Glomerular endothelial cell (primary cell): Measurements from ENCODE around the gene ARHGEF7. TPM values are rescaled to one million over a fixed set of nuclear protein-coding genes. Genes with fewer than 3 reads are reported as not detected.

Experiments used
- DNase-seq: peaks from one replicate; pipeline ENCODE4 v3.0.0-alpha.2; 2011; ENCODE audit warnings: low read depth, low spot score; ENCODE audit errors: extremely low read depth
- total RNA-seq: library from RNA; depleted of rRNA; stranded (reverse); fragments of >200 nt; gene quantifications from 2 replicates; pipeline ENCODE4 v1.2.3, GENCODE V29; 2015

ARHGEF7 gene
- total RNA-seq, 1 donor from 2014 or later = 197 TPM

DNA sequence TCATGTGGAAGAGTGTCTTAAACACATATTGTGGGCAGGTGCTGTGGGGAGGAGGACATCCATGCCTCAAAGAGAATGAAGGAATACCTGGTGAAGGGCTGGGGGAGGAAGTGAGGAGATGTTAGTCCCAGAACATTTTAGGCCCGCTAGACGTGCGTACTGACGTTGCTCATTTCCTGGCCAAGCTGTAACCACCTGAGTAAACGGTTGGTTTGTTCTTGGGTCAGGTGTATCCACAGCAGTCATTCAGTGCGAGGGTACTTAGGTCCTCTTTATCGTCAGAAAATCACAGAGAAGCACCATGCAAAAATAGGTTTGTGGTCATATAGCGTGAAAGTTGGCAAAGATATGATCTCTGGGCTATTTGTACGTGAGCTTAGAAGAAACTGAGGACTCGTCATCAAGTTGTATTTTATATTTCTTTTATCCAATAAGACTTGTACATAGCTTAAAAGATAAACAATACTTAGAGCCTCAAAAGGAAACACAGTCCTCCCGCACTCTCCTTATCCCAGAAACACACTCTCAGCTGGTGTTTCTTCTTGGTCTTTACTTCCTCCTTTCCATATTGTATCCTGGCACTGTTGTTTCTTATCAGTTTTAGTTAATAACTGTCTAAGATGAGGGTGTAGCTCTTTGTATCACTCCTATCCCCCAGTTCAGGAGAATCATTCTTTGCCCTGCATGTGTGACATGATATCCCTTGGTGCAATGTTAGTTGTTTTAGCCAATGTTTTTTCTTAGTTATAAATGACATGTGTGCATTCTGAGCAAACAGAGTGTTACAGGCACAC lies 52.0 kb downstream of the ARHGEF7 start:
- no peak for DNase-seq

GRCh38 chr13:111168107-111168506 lies 53.0 kb downstream of the ARHGEF7 start:
- no peak for DNase-seq

GRCh38 chr13:111171112-111171511 lies 56.0 kb downstream of the ARHGEF7 start:
- no peak for DNase-seq

DNA sequence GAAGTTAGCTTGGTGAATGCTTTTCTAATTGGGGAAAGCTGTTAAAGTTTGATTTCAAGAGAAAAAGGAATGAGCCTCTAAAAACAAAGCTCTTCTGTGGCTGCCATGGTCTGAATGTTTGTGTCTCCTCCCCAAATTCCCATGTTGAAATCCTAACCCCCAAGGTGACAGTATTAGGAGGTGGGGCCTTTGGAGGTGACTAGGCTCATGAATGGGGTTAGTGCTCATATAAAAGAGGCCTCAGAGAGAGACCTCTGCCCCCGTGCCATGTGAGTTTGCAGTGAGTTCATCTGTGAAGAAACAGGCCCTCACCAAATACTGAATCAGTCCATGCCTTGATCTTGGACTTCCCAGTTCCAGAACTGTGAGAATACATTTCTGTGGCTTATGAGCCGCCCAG lies 56.5 kb downstream of the ARHGEF7 start:
- no peak for DNase-seq

DNA sequence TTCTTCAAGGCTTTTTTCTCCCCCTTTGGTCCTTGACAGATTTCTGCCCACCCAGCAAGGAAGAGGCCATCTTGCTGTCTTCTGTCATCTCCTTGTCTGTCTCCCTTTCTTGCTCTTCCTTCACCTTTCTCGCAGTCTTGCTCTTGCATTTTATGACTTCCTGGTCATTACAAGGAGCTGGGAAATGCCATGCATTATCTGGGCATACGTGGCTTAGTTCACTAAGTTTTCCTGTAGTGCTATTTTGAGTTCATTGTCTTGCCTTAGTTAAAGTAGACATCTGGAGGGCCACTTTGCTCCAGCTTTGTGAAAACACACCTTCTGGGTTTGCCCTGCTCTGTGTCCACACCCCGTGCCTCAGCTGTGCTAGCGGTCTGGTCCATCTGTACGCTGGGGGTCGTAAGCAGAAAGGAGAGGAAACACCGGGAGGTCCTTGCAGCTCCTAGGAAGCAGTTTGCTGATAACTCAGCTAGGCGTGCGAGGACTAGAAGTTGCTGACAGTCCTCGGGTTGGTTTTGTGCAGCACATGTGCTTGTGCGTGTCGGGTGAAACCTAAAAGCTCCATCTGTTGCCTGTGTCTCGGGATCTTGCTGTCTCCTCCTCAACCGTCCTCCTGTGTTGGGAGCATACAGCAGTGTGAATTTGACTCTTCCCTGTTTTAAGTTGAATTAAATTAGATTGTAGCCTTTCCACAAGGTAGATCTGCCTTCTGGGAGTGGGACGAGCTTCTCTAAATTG lies 59.4 kb downstream of the ARHGEF7 start:
- no peak for DNase-seq

DNA sequence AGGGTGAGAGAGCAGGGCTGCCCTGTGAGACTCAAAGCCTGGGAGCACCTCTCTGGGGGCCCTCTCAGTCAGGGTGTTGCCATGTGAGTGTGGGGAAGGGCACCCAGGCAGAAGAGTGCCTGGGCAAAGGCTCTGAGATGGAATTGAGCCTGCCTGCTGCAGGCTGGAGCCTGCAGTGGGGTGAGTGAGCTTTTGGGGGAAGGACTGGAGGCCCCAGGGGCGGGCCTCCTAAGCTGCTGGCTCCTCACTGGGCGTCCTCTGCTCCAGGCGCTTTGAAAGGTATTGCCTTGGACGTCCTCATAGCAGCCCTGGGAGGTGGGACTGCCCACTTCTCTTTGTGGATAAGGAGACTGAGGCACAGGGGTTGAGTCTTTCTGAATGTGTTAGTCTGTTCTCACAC lies 60.3 kb downstream of the ARHGEF7 start:
- DNase-seq = no peak

- DNase-seq = no peak
Observed at GRCh38 chr13:111175935-111176334, 60.8 kb downstream of the ARHGEF7 start.

- no peak for DNase-seq
Observed at GRCh38 chr13:111176421-111176820, 61.3 kb downstream of the ARHGEF7 start.

GRCh38 chr13:111177081-111177711 lies 62.1 kb downstream of the ARHGEF7 start:
- peak; percentile 90 for DNase-seq

DNA sequence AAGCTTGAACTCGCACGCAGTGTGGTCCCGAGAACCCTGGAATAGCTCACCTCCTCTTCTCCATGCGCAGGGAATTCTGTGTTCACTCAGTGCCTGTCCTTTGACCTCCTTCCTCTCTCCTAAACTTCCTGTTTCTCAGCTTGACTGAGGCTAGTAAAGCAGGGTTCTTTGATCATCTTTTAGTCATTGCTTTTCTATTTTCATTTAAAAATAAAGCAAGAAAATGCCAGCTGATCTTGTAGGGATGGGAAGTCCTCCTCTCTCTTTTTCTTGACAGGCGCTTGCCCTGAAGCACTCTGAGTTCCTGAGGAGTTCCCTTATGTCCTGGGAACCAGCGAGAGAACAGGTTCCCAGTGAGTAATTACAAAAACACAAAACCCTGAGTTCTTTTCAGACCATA lies 62.8 kb downstream of the ARHGEF7 start:
- DNase-seq = no peak

GRCh38 chr13:111178402-111178801 lies 63.3 kb downstream of the ARHGEF7 start:
- no peak for DNase-seq

DNA sequence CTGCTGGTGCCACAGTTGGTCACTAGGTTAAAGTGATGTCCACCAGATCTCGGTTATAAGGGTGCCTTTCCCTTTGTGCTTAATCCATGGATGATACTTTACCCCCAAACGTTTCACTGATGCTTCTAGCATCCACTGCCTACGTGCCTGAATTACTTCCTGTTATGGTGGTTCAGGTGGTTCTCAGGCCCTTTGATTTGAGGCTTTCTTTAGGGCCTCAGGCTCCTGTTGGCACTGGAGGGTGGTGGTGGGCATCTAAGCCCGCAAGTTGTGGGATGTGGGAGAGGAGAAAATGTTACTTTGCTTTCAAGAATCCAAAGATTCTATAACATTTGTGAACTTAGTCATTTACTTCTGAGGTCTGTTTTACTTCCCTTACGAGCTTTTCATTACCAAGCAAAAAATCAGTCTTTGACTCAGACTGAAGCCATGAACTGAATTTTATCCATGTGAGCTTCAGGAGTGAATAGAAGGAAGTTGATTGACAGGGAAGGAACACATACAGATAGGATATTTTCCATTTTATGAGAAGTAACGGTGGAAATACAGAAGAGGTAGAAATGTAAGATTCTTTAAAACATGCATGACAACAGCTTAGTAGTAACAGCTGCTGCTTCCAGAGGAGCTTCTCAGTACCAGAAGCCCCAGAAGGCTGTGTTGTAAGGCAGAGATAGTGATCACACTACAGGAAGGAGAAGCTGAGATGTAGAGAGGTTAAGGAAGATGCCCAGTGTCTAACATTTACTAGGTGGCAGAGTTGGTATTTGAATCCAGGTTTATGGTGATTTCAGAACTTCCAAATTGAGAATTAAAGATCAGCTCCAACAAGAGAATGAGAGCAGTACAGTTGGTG lies 65.0 kb downstream of the ARHGEF7 start:
- no peak for DNase-seq

DNA sequence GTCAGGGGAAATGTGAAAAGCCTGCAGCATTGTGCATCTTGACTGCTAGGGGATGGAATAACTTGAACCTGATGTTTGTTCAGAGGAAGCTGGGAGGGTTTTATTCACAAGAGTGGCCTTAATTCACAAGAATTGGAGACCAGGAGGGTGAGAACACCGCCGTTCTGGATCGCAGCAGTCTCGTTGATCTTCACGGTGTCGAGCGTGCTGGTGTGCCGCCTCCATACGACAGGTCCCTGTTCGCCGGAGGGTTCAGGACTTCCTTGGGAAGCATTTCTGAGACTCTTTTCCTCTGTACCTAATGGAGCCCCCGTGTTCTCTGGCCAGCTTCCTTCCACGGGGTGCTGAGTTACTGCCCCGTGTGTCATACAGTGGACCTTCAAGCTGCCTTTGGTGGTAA lies 66.9 kb downstream of the ARHGEF7 start:
- no peak for DNase-seq

- DNase-seq = no peak
Observed at GRCh38 chr13:111183087-111183645, 68.1 kb downstream of the ARHGEF7 start.

- no peak for DNase-seq
Observed at GRCh38 chr13:111183959-111184358, 68.8 kb downstream of the ARHGEF7 start.

DNA sequence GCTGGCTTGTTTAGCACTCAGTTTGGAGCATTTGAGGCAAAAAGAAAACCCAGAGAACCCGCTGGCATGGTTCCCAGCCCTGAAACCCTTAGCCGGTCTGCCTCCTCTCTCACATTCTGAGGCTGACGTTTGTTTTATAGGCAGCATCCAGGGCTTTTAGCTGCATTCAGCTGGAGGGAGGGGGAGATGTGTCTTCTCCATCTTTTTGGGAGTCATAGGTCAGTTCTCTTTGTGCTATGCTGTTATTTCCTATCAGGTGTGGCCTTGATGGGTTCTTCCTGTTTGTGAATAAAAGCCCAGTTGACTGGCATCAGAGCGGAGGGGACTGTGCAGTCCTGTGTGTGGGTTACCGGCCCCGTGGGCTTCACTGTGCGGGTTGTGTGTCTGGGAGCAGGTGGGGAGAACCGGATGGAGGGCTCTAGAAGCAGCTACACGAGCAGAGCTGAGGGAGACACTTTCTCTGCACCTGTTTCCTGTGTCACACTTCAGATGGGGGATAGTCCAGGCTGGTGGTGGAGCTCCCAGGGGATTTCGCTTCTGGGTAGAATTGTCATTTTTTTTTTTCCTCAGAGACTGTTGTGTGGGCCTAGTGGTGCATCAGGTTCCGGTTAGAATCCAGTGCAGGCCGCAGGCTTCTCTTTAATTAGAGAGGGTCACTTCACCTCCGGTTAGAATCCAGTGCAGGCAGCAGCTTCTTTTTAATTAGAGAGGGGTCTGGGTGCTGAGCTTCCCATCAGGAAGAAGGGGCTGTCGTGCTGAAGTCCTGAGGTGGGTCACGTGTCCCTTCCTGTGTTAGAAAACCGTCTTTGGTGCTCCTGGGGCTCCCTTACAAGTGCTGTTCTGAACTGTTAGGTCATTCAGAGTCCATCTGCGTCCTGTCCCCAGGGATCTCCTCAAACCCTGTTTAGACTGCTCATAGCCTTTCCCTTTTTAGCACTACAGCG lies 69.6 kb downstream of the ARHGEF7 start:
- no peak for DNase-seq

- DNase-seq = no peak
Observed at GRCh38 chr13:111186305-111186935, 71.3 kb downstream of the ARHGEF7 start.

GRCh38 chr13:111187960-111188541 lies 72.9 kb downstream of the ARHGEF7 start:
- DNase-seq = no peak
